OCI-LY7 (cell line): ENCODE measurements around the gene ATF7. TPM values are rescaled to one million over a fixed set of nuclear protein-coding genes. Genes with fewer than 3 reads are reported as not detected.

ENCODE experiments used
- BruUV-seq: library from RNA; stranded (reverse); fragments of 400-500 nt; replicated peaks from 2 replicates; lab custom pipeline; 2021; lab: Mats Ljungman, UMichigan
- CTCF ChIA-PET: fragments of 300-600 bp; sonication (Branson Sonifier 250); formaldehyde crosslinking; loops from one replicate; lab custom pipeline; 2022; ENCODE audit warnings: antibody characterized with exemption; ENCODE audit not compliant: unreplicated experiment; lab: Charles Lee
- POLR2A ChIA-PET: fragments of 300-600 bp; sonication (Branson Sonifier 250); formaldehyde crosslinking; loops from one replicate; lab custom pipeline; 2022; ENCODE audit warnings: antibody characterized with exemption; lab: Charles Lee
- DNase-seq: peaks from one replicate; pipeline ENCODE4 v3.0.0-alpha.2; 2015; ENCODE audit warnings: low spot score
- H2AFZ ChIP-seq: fragments of 200-600 bp; sonication (generic), shearing (Covaris generic); 2 replicates; pipeline ENCODE4 v1.6.1; 2014; ENCODE audit warnings: mild to moderate bottlenecking, antibody characterized with exemption, low read length, moderate library complexity
- H3K27ac ChIP-seq: fragments of 200-600 bp; sonication (generic); 2 replicates; pipeline ENCODE4 v1.5.1; 2014; ENCODE audit warnings: mixed run types, low read depth, mild to moderate bottlenecking, moderate library complexity, low read length, inconsistent platforms; ENCODE audit not compliant: poor library complexity, severe bottlenecking
- H3K36me3 ChIP-seq: fragments of 200-600 bp; sonication (generic); 2 replicates; pipeline ENCODE4 v1.6.1; 2014; ENCODE audit warnings: mild to moderate bottlenecking, antibody characterized with exemption, low read length, moderate library complexity, mixed read lengths; ENCODE audit not compliant: insufficient read depth
- H3K4me1 ChIP-seq: fragments of 200-600 bp; sonication (generic); 2 replicates; pipeline ENCODE4 v1.5.1; 2014; ENCODE audit warnings: mild to moderate bottlenecking, low read length; ENCODE audit not compliant: insufficient read depth, poor library complexity, severe bottlenecking
- H3K4me2 ChIP-seq: fragments of 200-600 bp; sonication (generic); 2 replicates; pipeline ENCODE4 v1.6.1; 2014; ENCODE audit warnings: mild to moderate bottlenecking, low read length
- H3K4me3 ChIP-seq: fragments of 200-600 bp; sonication (generic); 2 replicates; pipeline ENCODE4 v1.5.1; 2014; ENCODE audit warnings: mild to moderate bottlenecking, low read depth, low read length; ENCODE audit not compliant: poor library complexity, severe bottlenecking
- H3K79me2 ChIP-seq: fragments of 200-600 bp; sonication (generic); 2 replicates; pipeline ENCODE4 v1.6.1; 2016; ENCODE audit warnings: low read depth, mild to moderate bottlenecking, low read length, moderate library complexity, mixed read lengths; ENCODE audit not compliant: insufficient read depth
- H3K9me2 ChIP-seq: fragments of 200-600 bp; sonication (generic); 2 replicates; pipeline ENCODE4 v1.6.1; 2016; ENCODE audit warnings: mild to moderate bottlenecking, low read length, mixed read lengths; ENCODE audit not compliant: insufficient read depth
- H3K9me3 ChIP-seq: fragments of 200-600 bp; sonication (generic); 2 replicates; pipeline ENCODE4 v1.6.1; 2014; ENCODE audit warnings: mild to moderate bottlenecking, mixed run types, low read length, mixed read lengths
- H4K20me1 ChIP-seq: fragments of 200-600 bp; sonication (generic); 2 replicates; pipeline ENCODE4 v1.6.1; 2014; ENCODE audit warnings: mild to moderate bottlenecking, antibody characterized with exemption, low read length, moderate library complexity, mixed read lengths; ENCODE audit not compliant: insufficient read depth
- CTCF ChIP-seq: fragments of 200-600 bp; sonication (generic); conservative IDR thresholded peaks from 2 replicates; pipeline ENCODE4 v1.5.1; 2014; ENCODE audit warnings: mild to moderate bottlenecking, antibody characterized with exemption, low read length, moderate library complexity, mixed read lengths
- EZH2phosphoT487 ChIP-seq: fragments of 200-600 bp; sonication (generic); IDR thresholded peaks from 2 replicates; pipeline ENCODE4 v1.6.1; 2018; ENCODE audit warnings: low read depth, borderline replicate concordance, mild to moderate bottlenecking, mixed run types, antibody characterized with exemption, low read length, moderate library complexity, mixed read lengths
- intact Hi-C: fragments of 100-400 bp; cut with micrococcal nuclease; formaldehyde crosslinking; loops from one replicate; pipeline ENCODE4 v1.10.0; 2022; ENCODE audit not compliant: unreplicated experiment
- total RNA-seq, 2 experiments: library from RNA; depleted of rRNA in 1 of 2; stranded (reverse); fragments of >200 nt in 1 of 2; shearing (Covaris generic) in 1 of 2; gene quantifications; 2 replicates each; pipeline ENCODE4 v1.2.3, GENCODE V29; 2014 to 2022

ATF7 gene
- total RNA-seq, 2 experiments from 2014 or later: 6.8 to 23.2 TPM

DNA sequence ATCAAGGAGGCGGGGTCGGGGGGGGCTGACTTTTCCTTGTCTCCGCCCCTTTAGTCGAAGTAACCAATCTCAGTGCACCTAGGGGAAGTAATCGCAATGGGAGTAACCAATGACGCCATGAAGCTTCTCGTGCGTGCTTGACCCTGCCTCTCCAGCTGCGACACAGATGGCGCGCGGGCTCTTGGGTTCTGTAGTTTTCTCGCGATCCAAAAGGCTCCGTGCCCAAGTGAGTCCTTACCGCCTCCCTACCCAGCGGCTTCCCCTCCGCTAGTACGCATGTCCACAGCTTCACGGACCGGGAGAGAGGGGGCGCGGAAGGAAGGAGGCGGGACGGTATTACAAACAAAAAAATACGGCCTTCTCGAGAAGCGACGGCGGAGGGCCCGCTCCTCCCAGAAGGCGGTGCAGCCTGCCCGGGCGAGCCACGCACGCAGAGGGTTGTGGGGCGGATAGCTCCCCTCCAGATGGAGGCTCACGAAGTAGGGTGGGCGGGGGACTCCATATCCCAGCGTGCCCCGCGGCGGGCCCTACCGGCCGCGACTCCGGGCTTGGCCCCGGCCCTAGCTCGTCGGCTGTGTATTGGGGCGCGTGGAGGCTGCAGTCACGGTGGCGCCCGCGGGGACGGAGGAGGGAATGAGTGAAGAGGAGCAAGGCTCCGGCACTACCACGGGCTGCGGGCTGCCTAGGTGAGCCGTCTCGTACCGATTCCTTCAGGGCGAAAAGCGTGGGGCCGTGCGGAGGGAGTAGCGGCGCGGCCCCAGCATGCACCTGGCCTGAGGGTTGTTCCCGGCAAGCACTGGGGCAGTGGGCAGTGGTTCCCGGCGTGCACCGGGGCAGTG lies 125.2 kb downstream of the ATF7 start, which contains the start of gene TARBP2:
TSS of gene TARBP2 (plus strand) at position 508 of the 839 bp plus-strand sequence. CDS start at position 634, 126 bp downstream.
- peaks cover 45% of the 10 kb centered on the region for H3K4me1 ChIP-seq
- H3K36me3 ChIP-seq: peaks cover 15% of the 10 kb centered on the region; the same call in 1 of the 2 replicates
- H3K4me2 ChIP-seq: peak within 1 kb of the TSS; percentile 96
- ChIA-PET CTCF (interaction anchor here (0.6 to 1.9 kb wide), 7 partner anchors 9 to 313 kb away, joined by 3 to 8 read pairs (median 5); partner anchors contain the start of gene AAAS), POLR2A (interaction anchor here (0.6 to 3.2 kb wide), 27 partner anchors 8 to 399 kb away, joined by 3 to 14 read pairs (median 4); partner anchors contain the start of genes AAAS, ATP5MC2 and PFDN5)
- H3K27ac ChIP-seq: peak within 1 kb of the TSS; percentile 77
- DNase-seq: peak; percentile 99
- intact Hi-C loops: loop anchor here (2.0 to 10.0 kb wide), 3 partner anchors 122 to 296 kb away; partner anchors contain the start of gene ITGB7
- peak within 1 kb of the TSS; percentile 44; the same call in 1 of the 2 replicates for H2AFZ ChIP-seq
- no peaks in the 10 kb centered on the region for H3K9me3 ChIP-seq
- no TSS peak for BruUV-seq
- H3K9me2 ChIP-seq: no peaks in the 10 kb centered on the region
- H3K79me2 ChIP-seq: peaks cover 23% of the 10 kb centered on the region
- no peaks in the 10 kb centered on the region for H4K20me1 ChIP-seq
- no peak for TF ChIP-seq CTCF
- no peak for TF ChIP-seq EZH2phosphoT487
- peak within 1 kb of the TSS; percentile 77 for H3K4me3 ChIP-seq

- BruUV-seq: TSS peak; percentile 75
- peak overlapping the region; percentile 93 for H3K4me2 ChIP-seq
- peak overlapping the region; percentile 77 for H3K27ac ChIP-seq
- no peaks in the 10 kb centered on the region for H4K20me1 ChIP-seq
- TF ChIP-seq EZH2phosphoT487 (no peak), CTCF (no peak)
- H3K36me3 ChIP-seq: peaks cover 15% of the 10 kb centered on the region; the same call in 1 of the 2 replicates
- peaks cover 23% of the 10 kb centered on the region for H3K79me2 ChIP-seq
- DNase-seq: no peak
- CTCF ChIA-PET: interaction anchor here (0.6 to 1.9 kb wide), 7 partner anchors 8 to 312 kb away, joined by 3 to 8 read pairs (median 5); partner anchors contain the start of gene AAAS
- peak overlapping the region; percentile 58; the same call in 1 of the 2 replicates for H2AFZ ChIP-seq
- intact Hi-C loops: loop anchor here (2.0 to 10.0 kb wide), 3 partner anchors 121 to 295 kb away; partner anchors contain the start of gene ITGB7
- H3K4me1 ChIP-seq: peaks cover 45% of the 10 kb centered on the region
- POLR2A ChIA-PET: interaction anchor here (0.6 to 3.2 kb wide), 24 partner anchors 9 to 398 kb away, joined by 3 to 14 read pairs (median 4); partner anchors contain the start of genes AAAS, ATP5MC2 and PFDN5
- H3K4me3 ChIP-seq: peak overlapping the region; percentile 77
- H3K9me3 ChIP-seq: no peaks in the 10 kb centered on the region
- H3K9me2 ChIP-seq: no peaks in the 10 kb centered on the region
Observed at GRCh38 chr12:53500142-53500775, 125.9 kb downstream of the ATF7 start.
